ENCODE results near the gene SCGN. TPM values are rescaled to one million over a fixed set of nuclear protein-coding genes. Genes with fewer than 3 reads are reported as not detected.

SCGN gene
- total and polyA plus RNA-seq, 2 of the 4 experiments (the other 2 are of a cell fraction): not detected

- no peak overlapping the region for H3K4me3 ChIP-seq (ENCODE audit: insufficient read depth, low read depth, low read length)
- no peak overlapping the region for H3K4me2 ChIP-seq (ENCODE audit: low read depth, low read length)
- H2BK15ac ChIP-seq (ENCODE audit: low read depth, low read length): no peak overlapping the region
- no peak overlapping the region for H2BK20ac ChIP-seq (ENCODE audit: low read depth, low read length)
- no peak overlapping the region for H2BK5ac ChIP-seq (ENCODE audit: low read depth, low read length, poor library complexity, severe bottlenecking)
- ATAC-seq (ENCODE audit: low read depth) (no peak), DNase-seq (no peak)
- no TSS peak for BruUV-seq (replicated peaks)
- no peak overlapping the region for H3K9ac ChIP-seq (ENCODE audit: low read depth, low read length)
- no peaks in the 10 kb centered on the region for H3K4me1 ChIP-seq (ENCODE audit: control insufficient read depth, insufficient read depth, low read length)
- no peaks in the 10 kb centered on the region for H3K9me1 ChIP-seq (ENCODE audit: insufficient read depth, low read length)
- no peak overlapping the region for H3K4ac ChIP-seq (ENCODE audit: low read depth, low read length)
- no peak overlapping the region for H3K56ac ChIP-seq (ENCODE audit: extremely low read depth, insufficient read depth, low read length)
- ChIA-PET CTCF (no interaction called here), POLR2A (ENCODE audit: unreplicated experiment) (no interaction called here)
- no peak overlapping the region for H4K5ac ChIP-seq (ENCODE audit: low read depth, low read length)
- no peaks in the 10 kb centered on the region for H3K36me3 ChIP-seq (ENCODE audit: control insufficient read depth, insufficient read depth, low read length)
- H4K8ac ChIP-seq (ENCODE audit: low read depth in 2 of 2, low read length in 2 of 2): no peak overlapping the region
- no peaks in the 10 kb centered on the region for H3K9me3 ChIP-seq (ENCODE audit: control insufficient read depth, insufficient read depth, low read length)
- no peaks in the 10 kb centered on the region for H4K20me1 ChIP-seq (ENCODE audit: insufficient read depth, low read length)
- H2AFZ ChIP-seq (replicated peaks; ENCODE audit: low read length, poor library complexity): no peak overlapping the region
- intact Hi-C loops (cut with micrococcal nuclease): no loop called here
- H3K27me3 ChIP-seq (ENCODE audit: control insufficient read depth, insufficient read depth, low read length): no peaks in the 10 kb centered on the region
- no peak overlapping the region for H3K18ac ChIP-seq (ENCODE audit: low read depth, low read length)
- H3K27ac ChIP-seq (ENCODE audit: insufficient read depth, low read length): no peak overlapping the region
- in situ Hi-C loops (cut with MboI; ENCODE audit: low sequenced_read_pairs): no loop called here
- dilution Hi-C loops (cut with HindIII; ENCODE audit: low sequenced_read_pairs, unreplicated experiment): no loop called here
- no CpG with 5 or more reads among the region's 5 CpGs for WGBS, 2 experiments (ENCODE audit: extremely low coverage in 2 of 2, insufficient read length in 1 of 2)
- no peak overlapping the region for H3K14ac ChIP-seq (replicated peaks; ENCODE audit: low read depth, low read length)
- no peak overlapping the region for H3K23ac ChIP-seq (ENCODE audit: low read depth, low read length)
- H2BK120ac ChIP-seq (ENCODE audit: low read depth, low read length): no peak overlapping the region
- no peak overlapping the region for H2AK5ac ChIP-seq (ENCODE audit: low read depth, low read length)
- TF ChIP-seq MXI1 (IDR thresholded peaks at IDR 0.05; ENCODE audit: borderline replicate concordance, low read depth, low read length): no peak
- TF ChIP-seq, protein P1, sequence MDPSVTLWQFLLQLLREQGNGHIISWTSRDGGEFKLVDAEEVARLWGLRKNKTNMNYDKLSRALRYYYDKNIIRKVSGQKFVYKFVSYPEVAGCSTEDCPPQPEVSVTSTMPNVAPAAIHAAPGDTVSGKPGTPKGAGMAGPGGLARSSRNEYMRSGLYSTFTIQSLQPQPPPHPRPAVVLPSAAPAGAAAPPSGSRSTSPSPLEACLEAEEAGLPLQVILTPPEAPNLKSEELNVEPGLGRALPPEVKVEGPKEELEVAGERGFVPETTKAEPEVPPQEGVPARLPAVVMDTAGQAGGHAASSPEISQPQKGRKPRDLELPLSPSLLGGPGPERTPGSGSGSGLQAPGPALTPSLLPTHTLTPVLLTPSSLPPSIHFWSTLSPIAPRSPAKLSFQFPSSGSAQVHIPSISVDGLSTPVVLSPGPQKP (IDR thresholded peaks at IDR 0.05; ENCODE audit: borderline replicate concordance, low read depth, low read length): no peak
- no peak for TF ChIP-seq CEBPB (IDR thresholded peaks at IDR 0.05; ENCODE audit: low read depth, low read length)
- TF ChIP-seq, protein P2, sequence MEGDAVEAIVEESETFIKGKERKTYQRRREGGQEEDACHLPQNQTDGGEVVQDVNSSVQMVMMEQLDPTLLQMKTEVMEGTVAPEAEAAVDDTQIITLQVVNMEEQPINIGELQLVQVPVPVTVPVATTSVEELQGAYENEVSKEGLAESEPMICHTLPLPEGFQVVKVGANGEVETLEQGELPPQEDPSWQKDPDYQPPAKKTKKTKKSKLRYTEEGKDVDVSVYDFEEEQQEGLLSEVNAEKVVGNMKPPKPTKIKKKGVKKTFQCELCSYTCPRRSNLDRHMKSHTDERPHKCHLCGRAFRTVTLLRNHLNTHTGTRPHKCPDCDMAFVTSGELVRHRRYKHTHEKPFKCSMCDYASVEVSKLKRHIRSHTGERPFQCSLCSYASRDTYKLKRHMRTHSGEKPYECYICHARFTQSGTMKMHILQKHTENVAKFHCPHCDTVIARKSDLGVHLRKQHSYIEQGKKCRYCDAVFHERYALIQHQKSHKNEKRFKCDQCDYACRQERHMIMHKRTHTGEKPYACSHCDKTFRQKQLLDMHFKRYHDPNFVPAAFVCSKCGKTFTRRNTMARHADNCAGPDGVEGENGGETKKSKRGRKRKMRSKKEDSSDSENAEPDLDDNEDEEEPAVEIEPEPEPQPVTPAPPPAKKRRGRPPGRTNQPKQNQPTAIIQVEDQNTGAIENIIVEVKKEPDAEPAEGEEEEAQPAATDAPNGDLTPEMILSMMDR (conservative IDR thresholded peaks at IDR 0.05; ENCODE audit: low read depth, low read length): no peak
- TF ChIP-seq FOS (IDR thresholded peaks at IDR 0.05; ENCODE audit: low read depth, low read length): no peak
- TF ChIP-seq SMC3 (IDR thresholded peaks at IDR 0.05; ENCODE audit: low read depth, low read length): no peak
- TF ChIP-seq POLR2A (IDR thresholded peaks at IDR 0.05; ENCODE audit: low read depth, low read length): no peak
- H3K79me1 ChIP-seq (ENCODE audit: low read depth in 1 of 2, low read length in 2 of 2): no peaks in the 10 kb centered on the region
- no peak overlapping the region for H4K91ac ChIP-seq (ENCODE audit: insufficient read depth, low read depth, low read length)
- H2AK9ac ChIP-seq (replicated peaks; ENCODE audit: low read depth, low read length, poor library complexity): no peak overlapping the region
These were observed 9.2 kb downstream of the SCGN start for GRCh38 chr6:25661129-25661779.
